Neural cell (in vitro differentiated cells): ENCODE results near the gene EFCAB11.

Experiments
- CTCF ChIP-seq: fragments of 450-650 bp; IDR thresholded peaks from 2 replicates; pipeline ENCODE4 v1.5.1; 2014; ENCODE audit warnings: antibody characterized with exemption, mild to moderate bottlenecking, moderate library complexity; ENCODE audit not compliant: poor library complexity, severe bottlenecking
- EP300 ChIP-seq: fragments of 450-650 bp; conservative IDR thresholded peaks from 2 replicates; pipeline ENCODE4 v1.6.1; 2014; ENCODE audit warnings: antibody characterized with exemption, mild to moderate bottlenecking, moderate library complexity; ENCODE audit not compliant: poor library complexity, severe bottlenecking
- EZH2 ChIP-seq: fragments of 200-600, 300-800 bp; shearing (Covaris generic), sonication (generic); IDR thresholded peaks from 2 replicates; pipeline ENCODE4 v1.6.1; 2014; ENCODE audit warnings: antibody characterized with exemption, low read length, borderline replicate concordance, mild to moderate bottlenecking; ENCODE audit not compliant: insufficient read depth, poor library complexity, severe bottlenecking
- MXI1 ChIP-seq: fragments of 450-650 bp; conservative IDR thresholded peaks from 2 replicates; pipeline ENCODE4 v1.6.1; 2014; ENCODE audit warnings: antibody characterized with exemption, mild to moderate bottlenecking; ENCODE audit not compliant: poor library complexity, severe bottlenecking
- POLR2AphosphoS5 ChIP-seq: IDR thresholded peaks from 2 replicates; pipeline ENCODE4 v1.6.1; 2012

- no peak for TF ChIP-seq CTCF
- no peak for TF ChIP-seq MXI1
- no peak for TF ChIP-seq EZH2
- TF ChIP-seq POLR2AphosphoS5 = no peak
- no peak for TF ChIP-seq EP300
Observed at GRCh38 chr14:89900802-89901201, 53.7 kb downstream of the EFCAB11 start.
